ENCODE measurements around the gene KLHL21. TPM values are rescaled to one million over a fixed set of nuclear protein-coding genes. Genes with fewer than 3 reads are reported as not detected.
"Not testable (repeated sequence)": the region's sequence is repeated elsewhere in the genome, so short reads cannot be mapped to it uniquely, and the experiment has no call there.

The KLHL21 gene
- total RNA-seq, 1 donor from 2014 or later, result 22.0 TPM

GRCh38 chr1:6560267-6560666 lies 42.4 kb downstream of the KLHL21 start:
- intact Hi-C loops (cut with micrococcal nuclease), result no loop called here

GRCh38 chr1:6559161-6559560 lies 43.5 kb downstream of the KLHL21 start:
- intact Hi-C loops (cut with micrococcal nuclease), result not testable (repeated sequence)

- intact Hi-C loops (cut with micrococcal nuclease), result no loop called here
These were observed 45.1 kb downstream of the KLHL21 start for GRCh38 chr1:6557597-6557996.

- intact Hi-C loops (cut with micrococcal nuclease), result loop anchor here (1.0 to 2.0 kb wide), 6 partner anchors 10 to 146 kb away; partner anchors contain the start of gene DNAJC11
These were observed 47.5 kb downstream of the KLHL21 start, which contains the start of gene TAS1R1 for GRCh38 chr1:6554907-6555778. Gene TAS1R1 (plus strand): TSS chr1:6555307. CDS start chr1:6555374, 67 bp downstream.

- intact Hi-C loops (cut with micrococcal nuclease), result loop anchor here (1.0 to 2.0 kb wide), 6 partner anchors 9 to 147 kb away; partner anchors contain the start of gene DNAJC11
These were observed 48.4 kb downstream of the KLHL21 start, which contains the start of gene NOL9 for GRCh38 chr1:6554031-6554906. Gene NOL9 (minus strand): TSS chr1:6554513. CDS start chr1:6554502, 11 bp downstream.

GRCh38 chr1:6547301-6547700 lies 55.4 kb downstream of the KLHL21 start:
- intact Hi-C loops (cut with micrococcal nuclease), result no loop called here

- intact Hi-C loops (cut with micrococcal nuclease), result no loop called here
These were observed 56.3 kb downstream of the KLHL21 start for GRCh38 chr1:6546326-6546725.

- intact Hi-C loops (cut with micrococcal nuclease), result loop anchor here (1.0 to 2.0 kb wide), 2 partner anchors 9 to 57 kb away; partner anchors contain the start of genes KLHL21 and NOL9
These were observed 57.2 kb downstream of the KLHL21 start for GRCh38 chr1:6545276-6546112.

- intact Hi-C loops (cut with micrococcal nuclease), result loop anchor here (1.0 to 2.0 kb wide), 2 partner anchors 9 to 58 kb away; partner anchors contain the start of genes KLHL21 and NOL9
These were observed 57.8 kb downstream of the KLHL21 start for GRCh38 chr1:6544831-6545230.

Other genes starting within 250 kb of the KLHL21 start
- gene ACOT7, start 209.1 kb downstream of the KLHL21 start, total RNA-seq, result 92.8 and 95.3 TPM in 2 replicates
- gene HES2, start 182.9 kb downstream of the KLHL21 start, total RNA-seq, result 0.89 and 0.93 TPM in 2 replicates
- gene ESPN, start 178.1 kb downstream of the KLHL21 start, total RNA-seq, result 1.1 and 1.8 TPM in 2 replicates
- 95.0 and 104 TPM in 2 replicates for gene TNFRSF25, start 136.7 kb downstream of the KLHL21 start, total RNA-seq
- 1.4 TPM in 2 replicates for gene PLEKHG5, start 111.2 kb downstream of the KLHL21 start, total RNA-seq
- gene NOL9, start 48.4 kb downstream of the KLHL21 start, total RNA-seq, result 54.0 and 58.5 TPM in 2 replicates
- not detected in 2 replicates for gene TAS1R1, start 47.6 kb downstream of the KLHL21 start, total RNA-seq
- 29.8 and 32.9 TPM in 2 replicates for gene ZBTB48, start 22.9 kb downstream of the KLHL21 start, total RNA-seq
- gene PHF13, start 10.9 kb upstream of the KLHL21 start, total RNA-seq, result 16.1 and 16.3 TPM in 2 replicates
- 17.1 and 19.4 TPM in 2 replicates for gene THAP3, start 22.0 kb upstream of the KLHL21 start, total RNA-seq
- 52.9 and 55.0 TPM in 2 replicates for gene DNAJC11, start 98.9 kb upstream of the KLHL21 start, total RNA-seq
- gene CAMTA1, start 182.6 kb upstream of the KLHL21 start, total RNA-seq, result 37.9 and 40.7 TPM in 2 replicates

All from T-helper 2 cell treated with Interferon-gamma antibody and Interleukin-4, amounts not matched to agents 100 ng/mL and 5 ng/mL, for 36 hours (primary cell).